Measurements from ENCODE around the gene CCDC186.

DNA sequence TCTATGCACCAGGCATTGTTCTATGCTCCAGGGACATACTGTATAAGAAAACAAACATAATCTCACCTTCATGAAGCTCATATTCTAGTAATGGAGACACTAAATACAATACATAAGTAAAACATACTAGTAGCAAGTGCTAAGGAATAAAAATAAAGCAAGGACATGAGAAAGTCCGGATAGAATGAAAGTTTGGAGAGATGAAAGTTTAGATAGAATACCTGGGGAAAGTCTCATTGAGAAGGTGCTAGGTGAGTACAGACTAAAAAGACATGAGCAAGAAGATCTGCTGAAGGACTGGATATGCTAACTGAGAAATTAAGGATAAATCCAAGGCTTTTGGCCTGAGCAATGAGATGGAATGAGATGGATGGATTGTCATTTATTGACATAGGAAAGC lies 34.0 kb downstream of the CCDC186 start:
- TF ChIP-seq CTCF (IDR thresholded peaks at IDR 0.05; ENCODE audit: low read depth, low read length) (no peak), EZH2phosphoT487 (IDR thresholded peaks at IDR 0.05; ENCODE audit: low read depth) (no peak)
